HepG2 (cell line): ENCODE results near the gene TTPAL. TPM values are rescaled to one million over a fixed set of nuclear protein-coding genes. Genes with fewer than 3 reads are reported as not detected.
A peak's percentile ranks its signal among the peaks of the same experiment; 100 is the strongest.

Experiments
- ARNTL ChIP-seq: sonication (generic); formaldehyde crosslinking; IDR thresholded peaks from 2 replicates; pipeline ENCODE4 v1.4.0; 2020; ENCODE audit warnings: mild to moderate bottlenecking, missing genetic modification reagents
- HOXA3 ChIP-seq: sonication (generic); formaldehyde crosslinking; IDR thresholded peaks from 2 replicates; pipeline ENCODE4 v1.5.0; 2020; ENCODE audit warnings: missing genetic modification reagents
- HOXD1 ChIP-seq: sonication (generic); formaldehyde crosslinking; IDR thresholded peaks from 2 replicates; pipeline ENCODE4 v1.5.0; 2020; ENCODE audit warnings: missing genetic modification reagents
- MYC ChIP-seq: sonication (generic); formaldehyde crosslinking; IDR thresholded peaks from 2 replicates; pipeline ENCODE4 v1.9.0; 2021; ENCODE audit warnings: missing genetic modification reagents, borderline replicate concordance
- POLR2AphosphoS5 ChIP-seq: IDR thresholded peaks from 2 replicates; pipeline ENCODE4 v1.6.1; 2012; ENCODE audit warnings: low read depth, low read length
- RBM39 ChIP-seq: fragments of 200-400 bp; formaldehyde crosslinking; IDR thresholded peaks from one replicate; pipeline ENCODE4 v1.6.1; 2018; ENCODE audit warnings: antibody characterized with exemption, mild to moderate bottlenecking, low read depth, low read length; ENCODE audit not compliant: poor library complexity, severe bottlenecking
- TBX2 ChIP-seq: sonication (generic); formaldehyde crosslinking; IDR thresholded peaks from 2 replicates; pipeline ENCODE4 v1.5.0; 2020; ENCODE audit warnings: missing genetic modification reagents, mild to moderate bottlenecking, borderline replicate concordance
- TGIF2 ChIP-seq: IDR thresholded peaks from 2 replicates; pipeline ENCODE4 v1.6.1; 2016; ENCODE audit warnings: control low read depth, missing compliant biosample characterization
- TMF1 ChIP-seq: sonication (generic); formaldehyde crosslinking; IDR thresholded peaks from 2 replicates; pipeline ENCODE4 v1.8.1; 2022; ENCODE audit warnings: low read depth, missing genetic modification reagents
- XRCC5 ChIP-seq: fragments of 200-400 bp; formaldehyde crosslinking; optimal IDR thresholded peaks from 2 replicates; pipeline ENCODE3; 2017; ENCODE audit warnings: mild to moderate bottlenecking, low read length
- ZBTB21 ChIP-seq: sonication (generic); formaldehyde crosslinking; IDR thresholded peaks from 2 replicates; pipeline ENCODE4 v1.4.0; 2020; ENCODE audit warnings: missing genetic modification reagents
- ZFP1 ChIP-seq: IDR thresholded peaks from 2 replicates; pipeline ENCODE4 v1.6.1; 2016
- ZNF143 ChIP-seq: sonication (generic); formaldehyde crosslinking; IDR thresholded peaks from 2 replicates; pipeline ENCODE4 v1.4.0; 2020; ENCODE audit warnings: missing genetic modification reagents
- ZNF274 ChIP-seq: sonication (generic); formaldehyde crosslinking; IDR thresholded peaks from 2 replicates; pipeline ENCODE4 v1.5.1; 2020; ENCODE audit warnings: mild to moderate bottlenecking, missing genetic modification reagents
- ZNF883 ChIP-seq: sonication (generic); formaldehyde crosslinking; IDR thresholded peaks from 2 replicates; pipeline ENCODE4 v1.5.1; 2020; ENCODE audit warnings: mild to moderate bottlenecking, missing genetic modification reagents; ENCODE audit errors: not compliant biosample characterization
- polyA plus RNA-seq, 8 experiments: library from polyadenylated mRNA; depleted of rRNA in 3 of 8; stranded (reverse) in 7 of 8; unstranded in 1 of 8; fragments of >200 nt; fragmentation: Illumina TruSeq in 4 of 8; extraction: Trizol in 4 of 8; gene quantifications; 2 replicates each; pipeline versions ENCODE4 v1.2.1 to v1.2.3, GENCODE V29; 2011 to 2016; ENCODE audit warnings: low read depth in 4 of 8, missing spikeins in 1 of 8, mixed read lengths in 1 of 8; ENCODE audit not compliant: insufficient read depth in 1 of 8
- total RNA-seq, 5 experiments: library from RNA; depleted of rRNA; stranded (reverse); fragments of >200 nt; fragmentation: Illumina TruSeq; extraction: Trizol; gene quantifications; 2 replicates each; pipeline ENCODE4 v1.2.3, GENCODE V29; 2016; ENCODE audit warnings: low read depth in 1 of 5
- TF ChIP-seq, protein P1 (sequence below): sonication (generic); formaldehyde crosslinking; IDR thresholded peaks from 2 replicates; pipeline ENCODE4 v1.5.0; 2020; ENCODE audit warnings: missing genetic modification reagents
- TF ChIP-seq, protein P2 (sequence below): sonication (generic); formaldehyde crosslinking; IDR thresholded peaks from 2 replicates; pipeline ENCODE4 v1.5.0; 2020; ENCODE audit warnings: mild to moderate bottlenecking, missing genetic modification reagents, moderate library complexity

Gene TTPAL
- total and polyA plus RNA-seq, 2 of the 13 experiments (the other 11 are each of a cell fraction or from before 2014, with no cell fraction given): 4.3 to 18.8 TPM

GRCh38 chr20:44435630-44436335 is 39.9 kb upstream of the TTPAL start (continued):
- TF ChIP-seq XRCC5: no peak
- no peak for TF ChIP-seq MYC (CRISPR knock-in tag)
- TF ChIP-seq TMF1 (CRISPR knock-in tag): no peak
- TF ChIP-seq, protein P1, sequence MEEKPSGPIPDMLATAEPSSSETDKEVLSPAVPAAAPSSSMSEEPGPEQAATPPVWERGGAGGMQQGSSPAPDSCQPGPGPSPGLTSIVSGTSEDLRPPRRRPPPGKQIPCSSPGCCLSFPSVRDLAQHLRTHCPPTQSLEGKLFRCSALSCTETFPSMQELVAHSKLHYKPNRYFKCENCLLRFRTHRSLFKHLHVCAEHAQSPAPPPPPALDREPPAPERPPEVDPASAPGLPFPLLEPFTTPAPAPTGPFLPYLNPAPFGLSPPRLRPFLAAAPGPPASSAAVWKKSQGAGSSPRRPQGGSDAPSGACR (CRISPR knock-in tag): no peak
- TF ChIP-seq ARNTL (CRISPR knock-in tag): no peak
- TF ChIP-seq ZNF883: no peak
- no peak; the same call in 1 of the 2 replicates for TF ChIP-seq HOXA3 (CRISPR knock-in tag)
- TF ChIP-seq POLR2AphosphoS5: no peak
- peak; percentile 48; the same call in 1 of the 2 replicates for TF ChIP-seq TBX2
- no peak for TF ChIP-seq ZNF274
- no peak for TF ChIP-seq TGIF2
- no peak for TF ChIP-seq HOXD1 (CRISPR knock-in tag)
- no peak for TF ChIP-seq RBM39
- TF ChIP-seq ZNF143 (CRISPR knock-in tag): no peak
- TF ChIP-seq ZBTB21 (CRISPR knock-in tag): peak; percentile 62; the same call in 1 of the 2 replicates
- TF ChIP-seq ZFP1 (CRISPR knock-in tag): no peak
- TF ChIP-seq, protein P2, sequence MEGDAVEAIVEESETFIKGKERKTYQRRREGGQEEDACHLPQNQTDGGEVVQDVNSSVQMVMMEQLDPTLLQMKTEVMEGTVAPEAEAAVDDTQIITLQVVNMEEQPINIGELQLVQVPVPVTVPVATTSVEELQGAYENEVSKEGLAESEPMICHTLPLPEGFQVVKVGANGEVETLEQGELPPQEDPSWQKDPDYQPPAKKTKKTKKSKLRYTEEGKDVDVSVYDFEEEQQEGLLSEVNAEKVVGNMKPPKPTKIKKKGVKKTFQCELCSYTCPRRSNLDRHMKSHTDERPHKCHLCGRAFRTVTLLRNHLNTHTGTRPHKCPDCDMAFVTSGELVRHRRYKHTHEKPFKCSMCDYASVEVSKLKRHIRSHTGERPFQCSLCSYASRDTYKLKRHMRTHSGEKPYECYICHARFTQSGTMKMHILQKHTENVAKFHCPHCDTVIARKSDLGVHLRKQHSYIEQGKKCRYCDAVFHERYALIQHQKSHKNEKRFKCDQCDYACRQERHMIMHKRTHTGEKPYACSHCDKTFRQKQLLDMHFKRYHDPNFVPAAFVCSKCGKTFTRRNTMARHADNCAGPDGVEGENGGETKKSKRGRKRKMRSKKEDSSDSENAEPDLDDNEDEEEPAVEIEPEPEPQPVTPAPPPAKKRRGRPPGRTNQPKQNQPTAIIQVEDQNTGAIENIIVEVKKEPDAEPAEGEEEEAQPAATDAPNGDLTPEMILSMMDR (CRISPR knock-in tag): no peak
